WERI-Rb-1 (cell line): ENCODE data around the gene HSPD1.
"Not testable (repeated sequence)": the region's sequence is repeated elsewhere in the genome, so short reads cannot be mapped to it uniquely, and the experiment has no call there.

Experiments used
- DNase-seq: peaks from one replicate; pipeline ENCODE4 v3.0.0-alpha.2; 2020
- H3K27ac ChIP-seq: fragments of 250-450 bp; sonication (Bioruptor Pico); 2 replicates; pipeline ENCODE4 v1.5.1; 2020; ENCODE audit warnings: mild to moderate bottlenecking, moderate library complexity
- H3K27me3 ChIP-seq: fragments of 250-450 bp; sonication (Bioruptor Pico); 2 replicates; pipeline ENCODE4 v1.5.1; 2021; ENCODE audit warnings: mild to moderate bottlenecking, low read depth, moderate library complexity; ENCODE audit not compliant: insufficient read depth, severe bottlenecking
- H3K36me3 ChIP-seq: fragments of 250-450 bp; sonication (Bioruptor Pico); 2 replicates; pipeline ENCODE4 v1.5.1; 2020; ENCODE audit warnings: mild to moderate bottlenecking, moderate library complexity
- H3K4me3 ChIP-seq: 2 replicates; pipeline ENCODE4 v1.5.1; 2011; ENCODE audit warnings: low read depth, mild to moderate bottlenecking, control low read depth, low read length
- H3K9me3 ChIP-seq: fragments of 250-450 bp; sonication (Bioruptor Pico); 2 replicates; pipeline ENCODE4 v1.5.1; 2021; ENCODE audit warnings: mild to moderate bottlenecking, moderate library complexity; ENCODE audit not compliant: severe bottlenecking
- CTCF ChIP-seq: IDR thresholded peaks from 2 replicates; pipeline ENCODE4 v1.5.1; 2011; ENCODE audit warnings: low read depth, mild to moderate bottlenecking, control low read depth, inconsistent platforms, low read length

The HSPD1 gene

GRCh38 chr2:197453914-197454398 lies 45.7 kb downstream of the HSPD1 start:
- H3K9me3 ChIP-seq: no peaks in the 10 kb centered on the region
- no peaks in the 10 kb centered on the region; the same call in 1 of the 2 replicates for H3K36me3 ChIP-seq
- DNase-seq: no peak
- peak overlapping the region; percentile 66 for H3K4me3 ChIP-seq
- H3K27me3 ChIP-seq: no peaks in the 10 kb centered on the region
- TF ChIP-seq CTCF: no peak
- H3K27ac ChIP-seq: peak overlapping the region; percentile 81

- no peaks in the 10 kb centered on the region for H3K27me3 ChIP-seq
- H3K9me3 ChIP-seq: no peaks in the 10 kb centered on the region
- H3K36me3 ChIP-seq: no peaks in the 10 kb centered on the region; the same call in 1 of the 2 replicates
- TF ChIP-seq CTCF: peak; percentile 37; the same call in 1 of the 2 replicates
- H3K4me3 ChIP-seq: peak within 1 kb of the TSS; percentile 66
- DNase-seq: peak; percentile 99
- peak within 1 kb of the TSS; percentile 81 for H3K27ac ChIP-seq
Observed at GRCh38 chr2:197453123-197453913, 46.3 kb downstream of the HSPD1 start, which contains the start of gene COQ10B. Gene COQ10B, plus strand, starts transcription at chr2:197453552. Its CDS starts 9 bp downstream, at chr2:197453561.

GRCh38 chr2:197452754-197453122 lies 46.9 kb downstream of the HSPD1 start:
- TF ChIP-seq CTCF: no peak
- H3K27me3 ChIP-seq: no peaks in the 10 kb centered on the region
- no peak for DNase-seq
- no peaks in the 10 kb centered on the region for H3K9me3 ChIP-seq
- peak overlapping the region; percentile 73 for H3K27ac ChIP-seq
- H3K4me3 ChIP-seq: peak overlapping the region; percentile 66
- H3K36me3 ChIP-seq: no peaks in the 10 kb centered on the region; the same call in 1 of the 2 replicates

- H3K27me3 ChIP-seq, DNase-seq, H3K27ac ChIP-seq, H3K9me3 ChIP-seq, H3K4me3 ChIP-seq, H3K36me3 ChIP-seq: not testable (repeated sequence)
Observed at GRCh38 chr2:197450935-197451358, 48.7 kb downstream of the HSPD1 start.

GRCh38 chr2:197450465-197450864 lies 49.2 kb downstream of the HSPD1 start:
- Histone ChIP-seq H3K27ac (no peak overlapping the region), H3K27me3 (no peaks in the 10 kb centered on the region), H3K4me3 (no peak overlapping the region), H3K9me3 (no peaks in the 10 kb centered on the region), H3K36me3 (no peaks in the 10 kb centered on the region; the same call in 1 of the 2 replicates)
- TF ChIP-seq CTCF: no peak
- DNase-seq: no peak

- H3K27me3 ChIP-seq: no peaks in the 10 kb centered on the region
- H3K9me3 ChIP-seq: no peaks in the 10 kb centered on the region
- no peak for DNase-seq
- no peak overlapping the region for H3K27ac ChIP-seq
- H3K36me3 ChIP-seq: no peaks in the 10 kb centered on the region
- no peak for TF ChIP-seq CTCF
- H3K4me3 ChIP-seq: no peak overlapping the region
Observed at GRCh38 chr2:197446844-197447243, 52.8 kb downstream of the HSPD1 start.
